ENCODE results near the gene DSCAM. TPM values are rescaled to one million over a fixed set of nuclear protein-coding genes. Genes with fewer than 3 reads are reported as not detected.

DSCAM gene
- total and polyA plus RNA-seq, 12 donors, result under 0.01 to 0.11 (median 0.07) TPM; not detected in 5

DNA sequence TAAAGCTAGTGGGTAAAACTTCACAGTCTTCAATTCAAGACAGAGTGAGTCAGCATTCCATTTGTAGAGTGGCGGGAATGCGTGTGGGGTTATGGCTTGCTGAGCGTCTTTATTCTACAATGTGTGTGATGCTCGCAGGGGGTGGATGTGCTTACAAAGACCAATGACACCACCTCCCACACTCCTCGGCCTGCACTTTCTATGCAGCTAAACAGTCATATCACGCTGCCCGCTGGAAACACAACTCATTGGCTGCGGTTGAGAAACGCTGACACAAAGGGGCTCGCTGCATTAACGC is 681.2 kb downstream of the DSCAM start:
- WGBS, 4 donors, result 87 to 96% (median 91%) methylated on average over 10 to 11 of the region's 11 CpGs
- no peak for DNase-seq
- TF ChIP-seq POLR2A (IDR thresholded peaks at IDR 0.05), result no peak
- TF ChIP-seq, protein P1, sequence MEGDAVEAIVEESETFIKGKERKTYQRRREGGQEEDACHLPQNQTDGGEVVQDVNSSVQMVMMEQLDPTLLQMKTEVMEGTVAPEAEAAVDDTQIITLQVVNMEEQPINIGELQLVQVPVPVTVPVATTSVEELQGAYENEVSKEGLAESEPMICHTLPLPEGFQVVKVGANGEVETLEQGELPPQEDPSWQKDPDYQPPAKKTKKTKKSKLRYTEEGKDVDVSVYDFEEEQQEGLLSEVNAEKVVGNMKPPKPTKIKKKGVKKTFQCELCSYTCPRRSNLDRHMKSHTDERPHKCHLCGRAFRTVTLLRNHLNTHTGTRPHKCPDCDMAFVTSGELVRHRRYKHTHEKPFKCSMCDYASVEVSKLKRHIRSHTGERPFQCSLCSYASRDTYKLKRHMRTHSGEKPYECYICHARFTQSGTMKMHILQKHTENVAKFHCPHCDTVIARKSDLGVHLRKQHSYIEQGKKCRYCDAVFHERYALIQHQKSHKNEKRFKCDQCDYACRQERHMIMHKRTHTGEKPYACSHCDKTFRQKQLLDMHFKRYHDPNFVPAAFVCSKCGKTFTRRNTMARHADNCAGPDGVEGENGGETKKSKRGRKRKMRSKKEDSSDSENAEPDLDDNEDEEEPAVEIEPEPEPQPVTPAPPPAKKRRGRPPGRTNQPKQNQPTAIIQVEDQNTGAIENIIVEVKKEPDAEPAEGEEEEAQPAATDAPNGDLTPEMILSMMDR (IDR thresholded peaks at IDR 0.05), result no peak
- no peaks in the 10 kb centered on the region for H3K27me3 ChIP-seq
- intact Hi-C loops (cut with DNase I), result no loop called here
- H3K9me3 ChIP-seq (replicated peaks in 1 of 3), result no peaks in the 10 kb centered on the region
- H3K36me3 ChIP-seq (replicated peaks in 1 of 2), result no peaks in the 10 kb centered on the region
- H3K27ac ChIP-seq, result no peak overlapping the region
- H3K4me3 ChIP-seq, result no peak overlapping the region
- no peaks in the 10 kb centered on the region for H3K4me1 ChIP-seq (replicated peaks in 1 of 2)

DNA sequence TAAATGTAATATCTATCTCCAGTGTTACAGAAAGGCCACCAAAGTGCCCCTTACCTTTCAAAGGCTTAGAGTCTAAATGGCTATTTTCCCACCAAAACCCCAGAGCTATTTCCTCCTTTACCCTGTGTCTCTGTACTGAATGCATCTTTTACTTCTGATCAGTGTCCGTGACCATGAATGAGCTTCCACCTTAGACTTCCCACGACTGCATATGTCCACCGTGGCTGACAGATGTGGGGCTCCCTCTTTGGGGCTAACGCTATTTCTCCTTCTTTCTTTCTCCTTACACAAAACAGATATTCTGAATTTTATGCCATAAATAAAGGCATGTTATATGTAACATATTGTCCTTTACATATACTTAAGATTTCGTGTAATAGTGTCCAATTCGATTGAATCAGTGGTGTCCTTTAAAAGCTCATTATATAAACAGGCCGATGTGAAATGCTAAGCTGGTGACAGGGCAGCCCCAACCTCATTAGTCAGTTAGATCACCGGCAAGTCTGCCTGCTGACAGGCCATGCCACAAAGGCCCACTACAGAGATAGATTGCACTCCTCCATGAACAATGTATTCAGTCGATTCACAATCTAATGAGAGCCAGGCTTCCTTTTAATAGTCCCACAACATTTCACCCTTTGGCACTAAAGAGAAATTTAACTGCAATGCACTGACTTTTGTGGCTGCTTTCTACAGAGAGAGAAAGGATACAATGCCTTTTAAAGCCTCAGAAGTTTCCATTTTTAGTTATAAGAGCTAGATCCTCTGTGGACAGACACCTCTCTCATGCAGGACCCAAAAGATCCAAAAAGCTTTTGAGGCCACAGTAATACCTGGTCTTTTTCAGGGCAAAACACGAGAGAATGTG is 681.8 kb downstream of the DSCAM start:
- Histone ChIP-seq H3K27ac (no peak overlapping the region), H3K27me3 (no peaks in the 10 kb centered on the region), H3K4me1 (replicated peaks in 1 of 2) (no peaks in the 10 kb centered on the region), H3K9me3 (replicated peaks in 1 of 3) (no peaks in the 10 kb centered on the region), H3K36me3 (replicated peaks in 1 of 2) (no peaks in the 10 kb centered on the region), H3K4me3 (no peak overlapping the region)
- 64 to 75% (median 71%) methylated on average over 10 of the region's 10 CpGs for WGBS, 4 donors
- intact Hi-C loops (cut with DNase I), result no loop called here
- TF ChIP-seq POLR2A (IDR thresholded peaks at IDR 0.05), result no peak
- TF ChIP-seq, protein P1 (IDR thresholded peaks at IDR 0.05), result no peak
- no peak for DNase-seq

DNA sequence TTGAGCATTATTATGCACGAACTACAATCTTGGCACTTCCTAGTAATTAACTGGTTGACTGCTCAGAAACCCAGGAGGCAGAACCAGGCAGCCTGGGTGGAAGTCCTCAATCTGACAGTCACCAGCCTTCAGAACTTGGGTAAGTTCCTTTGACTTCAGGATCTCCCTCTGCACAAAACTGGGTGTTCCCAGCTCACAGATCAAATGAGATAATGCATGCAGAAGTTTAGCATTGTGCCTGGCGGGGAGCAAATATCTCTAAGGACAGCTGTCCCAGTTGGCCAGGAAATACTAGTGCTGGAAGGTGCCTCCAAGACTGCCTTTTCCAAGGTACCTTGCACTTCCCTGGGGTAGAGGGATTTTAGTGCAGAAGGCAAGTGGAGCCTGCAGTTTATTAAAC is 684.9 kb downstream of the DSCAM start:
- WGBS, 4 donors, result 63 to 73% (median 68%) methylated on average over 2 of the region's 2 CpGs
- H3K27ac ChIP-seq, result no peak overlapping the region
- H3K4me3 ChIP-seq, result no peak overlapping the region
- no peaks in the 10 kb centered on the region for H3K4me1 ChIP-seq (replicated peaks in 1 of 2)
- intact Hi-C loops (cut with DNase I), result no loop called here
- no peaks in the 10 kb centered on the region for H3K36me3 ChIP-seq (replicated peaks in 1 of 2)
- no peak for DNase-seq
- H3K9me3 ChIP-seq (replicated peaks in 1 of 3), result no peaks in the 10 kb centered on the region
- no peaks in the 10 kb centered on the region for H3K27me3 ChIP-seq
- no peak for TF ChIP-seq POLR2A (IDR thresholded peaks at IDR 0.05)
- TF ChIP-seq, protein P1 (IDR thresholded peaks at IDR 0.05), result no peak

DNA sequence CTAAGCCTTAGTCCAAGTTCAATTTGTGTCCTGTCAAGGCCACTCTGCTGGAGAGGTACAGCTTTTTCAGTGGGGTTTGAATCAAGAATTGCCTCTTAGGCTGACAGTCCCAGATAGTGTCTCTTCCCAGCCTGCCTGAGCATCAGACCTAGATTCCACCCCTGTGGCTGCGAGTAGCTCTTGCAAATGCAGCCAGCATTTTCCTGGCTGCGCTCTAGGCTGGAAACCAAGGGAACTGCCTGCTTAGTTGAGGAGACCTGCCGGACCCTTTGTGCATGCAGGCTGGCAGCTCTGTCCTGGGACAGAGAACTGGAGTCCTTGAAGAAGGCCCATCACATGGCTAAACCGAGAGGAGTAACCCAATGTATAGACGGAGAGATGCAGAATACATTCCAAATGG is 686.0 kb downstream of the DSCAM start:
- Histone ChIP-seq H3K27me3 (no peaks in the 10 kb centered on the region), H3K4me1 (replicated peaks in 1 of 2) (no peaks in the 10 kb centered on the region), H3K4me3 (no peak overlapping the region), H3K27ac (no peak overlapping the region), H3K9me3 (replicated peaks in 1 of 3) (no peaks in the 10 kb centered on the region), H3K36me3 (replicated peaks in 1 of 2) (no peaks in the 10 kb centered on the region)
- WGBS, 4 donors, result 63 to 69% (median 65%) methylated on average over 5 of the region's 5 CpGs
- TF ChIP-seq POLR2A (IDR thresholded peaks at IDR 0.05), result no peak
- intact Hi-C loops (cut with DNase I), result no loop called here
- DNase-seq, result no peak

DNA sequence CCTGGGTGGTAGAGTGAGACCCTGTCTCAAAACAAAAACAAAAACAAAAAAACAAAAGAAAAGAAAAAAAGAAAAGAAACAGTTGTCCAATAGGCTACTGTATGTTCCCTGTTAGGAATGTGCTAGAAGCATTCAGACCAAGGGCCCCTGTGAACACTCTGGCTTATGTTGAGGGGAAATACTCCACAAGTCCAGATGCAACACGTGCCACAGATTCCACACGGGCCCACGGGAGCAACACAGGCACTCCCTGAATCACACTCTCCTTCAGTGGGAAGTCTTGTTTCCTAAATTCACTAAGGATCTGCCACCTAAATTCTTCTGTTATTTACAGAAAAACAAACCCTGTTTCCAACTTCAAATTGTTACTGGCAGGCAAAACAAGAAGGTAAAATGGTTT is 688.6 kb downstream of the DSCAM start:
- no peaks in the 10 kb centered on the region for H3K4me1 ChIP-seq (replicated peaks in 1 of 2)
- TF ChIP-seq POLR2A (IDR thresholded peaks at IDR 0.05), result no peak
- TF ChIP-seq, protein P1 (IDR thresholded peaks at IDR 0.05), result no peak
- no peak overlapping the region for H3K27ac ChIP-seq
- H3K36me3 ChIP-seq (replicated peaks in 1 of 2), result no peaks in the 10 kb centered on the region
- WGBS, 4 donors, result 50 to 68% (median 58%) methylated on average over 3 of the region's 3 CpGs
- intact Hi-C loops (cut with DNase I), result no loop called here
- H3K9me3 ChIP-seq (replicated peaks in 1 of 3), result no peaks in the 10 kb centered on the region
- H3K4me3 ChIP-seq, result no peak overlapping the region
- DNase-seq, result no peak
- no peaks in the 10 kb centered on the region for H3K27me3 ChIP-seq
